WERI-Rb-1 (cell line): ENCODE data around the gene PCDHGB3.
"Not testable (repeated sequence)": the region's sequence is repeated elsewhere in the genome, so short reads cannot be mapped to it uniquely, and the experiment has no call there.

Experiments used
- DNase-seq: peaks from one replicate; pipeline ENCODE4 v3.0.0-alpha.2; 2020
- H3K27ac ChIP-seq: fragments of 250-450 bp; sonication (Bioruptor Pico); 2 replicates; pipeline ENCODE4 v1.5.1; 2020; ENCODE audit warnings: mild to moderate bottlenecking, moderate library complexity
- H3K27me3 ChIP-seq: fragments of 250-450 bp; sonication (Bioruptor Pico); 2 replicates; pipeline ENCODE4 v1.5.1; 2021; ENCODE audit warnings: mild to moderate bottlenecking, low read depth, moderate library complexity; ENCODE audit not compliant: insufficient read depth, severe bottlenecking
- H3K36me3 ChIP-seq: fragments of 250-450 bp; sonication (Bioruptor Pico); 2 replicates; pipeline ENCODE4 v1.5.1; 2020; ENCODE audit warnings: mild to moderate bottlenecking, moderate library complexity
- H3K4me3 ChIP-seq: 2 replicates; pipeline ENCODE4 v1.5.1; 2011; ENCODE audit warnings: low read depth, mild to moderate bottlenecking, control low read depth, low read length
- H3K9me3 ChIP-seq: fragments of 250-450 bp; sonication (Bioruptor Pico); 2 replicates; pipeline ENCODE4 v1.5.1; 2021; ENCODE audit warnings: mild to moderate bottlenecking, moderate library complexity; ENCODE audit not compliant: severe bottlenecking
- CTCF ChIP-seq: IDR thresholded peaks from 2 replicates; pipeline ENCODE4 v1.5.1; 2011; ENCODE audit warnings: low read depth, mild to moderate bottlenecking, control low read depth, inconsistent platforms, low read length

PCDHGB3 gene

DNA sequence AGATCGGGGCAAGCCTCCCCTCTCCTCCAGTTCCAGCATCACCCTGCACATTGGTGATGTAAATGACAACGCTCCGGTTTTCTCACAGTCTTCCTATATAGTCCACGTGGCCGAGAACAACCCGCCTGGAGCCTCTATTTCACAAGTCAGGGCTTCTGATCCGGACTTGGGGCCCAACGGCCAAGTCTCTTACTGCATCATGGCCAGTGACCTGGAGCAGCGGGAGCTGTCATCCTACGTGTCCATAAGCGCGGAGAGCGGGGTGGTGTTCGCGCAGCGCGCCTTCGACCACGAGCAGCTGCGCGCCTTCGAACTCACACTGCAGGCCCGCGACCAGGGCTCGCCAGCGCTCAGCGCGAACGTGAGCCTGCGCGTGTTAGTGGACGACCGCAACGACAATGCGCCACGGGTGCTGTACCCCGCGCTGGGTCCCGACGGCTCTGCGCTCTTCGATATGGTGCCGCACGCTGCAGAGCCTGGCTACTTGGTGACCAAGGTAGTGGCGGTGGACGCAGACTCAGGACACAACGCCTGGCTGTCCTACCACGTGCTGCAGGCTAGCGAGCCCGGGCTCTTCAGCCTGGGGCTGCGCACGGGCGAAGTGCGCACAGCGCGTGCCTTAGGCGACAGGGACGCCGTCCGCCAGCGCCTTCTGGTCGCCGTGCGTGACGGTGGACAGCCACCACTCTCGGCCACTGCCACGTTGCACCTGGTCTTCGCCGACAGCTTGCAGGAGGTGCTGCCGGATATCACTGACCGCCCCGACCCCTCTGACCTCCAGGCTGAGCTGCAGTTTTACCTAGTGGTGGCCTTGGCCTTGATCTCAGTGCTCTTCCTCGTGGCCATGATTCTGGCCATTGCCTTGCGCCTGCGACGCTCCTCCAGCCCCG lies 19.4 kb downstream of the PCDHGB3 start:
- TF ChIP-seq CTCF, result no peak
- Histone ChIP-seq H3K9me3 (peaks cover 6% of the 10 kb centered on the region), H3K27ac (no peak overlapping the region)

DNA sequence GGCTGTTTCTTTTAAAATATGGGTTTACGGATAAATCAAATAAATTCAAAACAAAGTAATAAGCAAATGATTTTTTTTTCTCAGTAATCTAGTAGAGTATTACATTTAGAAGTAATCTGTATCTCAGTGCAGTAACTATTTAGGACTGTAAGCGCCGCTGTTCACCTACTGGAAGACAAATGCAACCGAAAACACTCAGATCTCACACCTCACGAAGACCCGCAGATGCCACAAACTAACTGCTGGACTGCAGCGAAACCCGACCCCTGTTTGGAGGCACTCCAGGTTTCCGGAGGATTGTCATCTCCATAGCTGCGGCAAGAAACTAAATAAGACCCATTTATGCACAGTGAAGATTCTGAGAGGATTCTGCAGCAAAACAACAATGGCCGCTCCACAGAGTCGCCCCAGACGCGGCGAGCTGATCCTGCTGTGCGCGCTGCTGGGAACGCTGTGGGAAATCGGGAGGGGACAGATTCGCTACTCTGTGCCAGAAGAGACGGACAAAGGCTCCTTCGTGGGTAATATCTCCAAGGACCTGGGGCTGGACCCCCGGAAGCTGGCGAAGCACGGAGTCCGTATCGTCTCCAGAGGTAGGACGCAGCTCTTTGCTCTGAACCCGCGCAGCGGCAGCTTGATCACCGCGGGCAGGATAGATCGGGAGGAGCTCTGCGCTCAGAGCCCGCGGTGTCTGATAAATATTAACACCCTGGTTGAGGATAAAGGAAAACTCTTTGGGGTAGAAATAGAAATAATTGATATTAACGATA lies 22.6 kb downstream of the PCDHGB3 start, which contains the start of gene PCDHGA8:
Gene PCDHGA8, plus strand, starts transcription at position 205 of the 770 bp plus-strand sequence. Its CDS starts 181 bp downstream, at position 386.
- H3K36me3 ChIP-seq, result no peaks in the 10 kb centered on the region
- no peak for DNase-seq
- no peak within 1 kb of the TSS for H3K4me3 ChIP-seq
- H3K27me3 ChIP-seq, result no peaks in the 10 kb centered on the region
- TF ChIP-seq CTCF, result no peak
- H3K9me3 ChIP-seq, result peaks cover 4% of the 10 kb centered on the region
- no peak within 1 kb of the TSS for H3K27ac ChIP-seq

More for the DNA sequence above, 19.4 kb downstream of the PCDHGB3 start:
- DNase-seq, result no peak
- H3K27me3 ChIP-seq, result no peaks in the 10 kb centered on the region
- H3K36me3 ChIP-seq, result no peaks in the 10 kb centered on the region
- H3K4me3 ChIP-seq, result no peak overlapping the region

GRCh38 chr5:141393267-141393666 lies 23.2 kb downstream of the PCDHGB3 start:
- no peaks in the 10 kb centered on the region for H3K36me3 ChIP-seq
- no peak for TF ChIP-seq CTCF
- peaks cover 4% of the 10 kb centered on the region for H3K9me3 ChIP-seq

DNA sequence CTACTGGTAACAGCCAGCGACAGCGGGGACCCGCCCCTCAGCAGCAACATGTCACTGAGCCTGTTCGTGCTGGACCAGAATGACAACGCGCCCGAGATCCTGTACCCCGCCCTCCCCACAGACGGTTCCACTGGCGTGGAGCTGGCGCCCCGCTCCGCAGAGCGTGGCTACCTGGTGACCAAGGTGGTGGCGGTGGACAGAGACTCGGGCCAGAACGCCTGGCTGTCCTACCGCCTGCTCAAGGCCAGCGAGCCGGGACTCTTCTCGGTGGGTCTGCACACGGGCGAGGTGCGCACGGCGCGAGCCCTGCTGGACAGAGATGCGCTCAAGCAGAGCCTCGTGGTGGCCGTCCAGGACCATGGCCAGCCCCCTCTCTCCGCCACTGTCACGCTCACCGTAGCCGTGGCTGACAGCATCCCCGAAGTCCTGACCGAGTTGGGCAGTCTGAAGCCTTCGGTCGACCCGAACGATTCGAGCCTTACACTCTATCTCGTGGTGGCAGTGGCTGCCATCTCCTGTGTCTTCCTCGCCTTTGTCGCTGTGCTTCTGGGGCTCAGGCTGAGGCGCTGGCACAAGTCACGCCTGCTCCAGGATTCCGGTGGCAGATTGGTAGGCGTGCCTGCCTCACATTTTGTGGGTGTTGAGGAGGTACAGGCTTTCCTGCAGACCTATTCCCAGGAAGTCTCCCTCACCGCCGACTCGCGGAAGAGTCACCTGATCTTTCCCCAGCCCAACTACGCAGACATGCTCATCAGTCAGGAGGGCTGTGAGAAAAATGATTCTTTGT lies 24.6 kb downstream of the PCDHGB3 start:
- DNase-seq, H3K36me3 ChIP-seq, H3K4me3 ChIP-seq, H3K27ac ChIP-seq, H3K9me3 ChIP-seq, H3K27me3 ChIP-seq: not testable (repeated sequence)

More at GRCh38 chr5:141393267-141393666, 23.2 kb downstream of the PCDHGB3 start:
- Histone ChIP-seq H3K27ac (no peak overlapping the region), H3K4me3 (no peak overlapping the region), H3K27me3 (no peaks in the 10 kb centered on the region)
- no peak for DNase-seq

DNA sequence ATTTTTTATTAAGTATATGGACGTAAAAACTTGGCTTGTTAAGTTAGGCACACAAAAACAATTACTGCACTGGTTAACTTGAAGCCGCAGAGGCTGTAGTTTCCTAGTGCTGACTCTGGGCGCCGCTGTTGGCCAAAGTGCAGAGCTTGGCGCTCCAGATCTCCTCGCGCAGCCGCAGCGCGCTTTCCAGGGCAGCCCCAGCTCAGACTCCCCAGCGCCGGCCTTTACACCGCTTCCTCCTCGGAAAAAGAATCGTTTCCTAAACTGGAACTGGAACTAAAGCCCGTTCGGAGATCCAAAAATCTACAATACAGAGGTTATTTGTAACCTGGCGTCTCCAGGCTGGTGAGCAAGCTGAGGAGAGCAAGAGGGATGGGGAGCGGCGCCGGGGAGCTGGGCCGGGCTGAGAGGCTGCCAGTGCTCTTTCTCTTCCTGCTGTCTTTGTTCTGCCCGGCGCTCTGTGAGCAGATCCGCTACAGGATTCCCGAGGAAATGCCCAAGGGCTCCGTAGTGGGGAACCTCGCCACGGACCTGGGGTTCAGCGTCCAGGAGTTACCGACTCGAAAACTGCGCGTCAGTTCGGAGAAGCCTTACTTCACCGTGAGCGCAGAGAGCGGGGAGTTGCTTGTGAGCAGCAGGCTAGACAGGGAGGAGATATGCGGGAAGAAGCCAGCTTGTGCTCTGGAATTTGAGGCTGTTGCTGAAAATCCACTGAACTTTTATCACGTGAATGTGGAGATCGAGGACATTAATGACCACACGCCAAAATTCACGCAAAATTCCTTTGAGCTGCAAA lies 27.9 kb downstream of the PCDHGB3 start, which contains the start of gene PCDHGB5:
Gene PCDHGB5, plus strand, starts transcription at position 192 of the 796 bp plus-strand sequence. Its CDS starts 181 bp downstream, at position 373.
- DNase-seq, result not testable (repeated sequence)

GRCh38 chr5:141398608-141399007 lies 28.6 kb downstream of the PCDHGB3 start:
- peaks cover 4% of the 10 kb centered on the region for H3K9me3 ChIP-seq
- no peak for DNase-seq
- H3K36me3 ChIP-seq, result no peaks in the 10 kb centered on the region
- H3K27me3 ChIP-seq, result no peaks in the 10 kb centered on the region
- H3K4me3 ChIP-seq, result no peak overlapping the region
- no peak for TF ChIP-seq CTCF
- H3K27ac ChIP-seq, result no peak overlapping the region

More for the DNA sequence above, 27.9 kb downstream of the PCDHGB3 start, which contains the start of gene PCDHGB5:
- H3K27ac ChIP-seq, H3K4me3 ChIP-seq, H3K9me3 ChIP-seq, H3K27me3 ChIP-seq, H3K36me3 ChIP-seq: not testable (repeated sequence)
